ENCODE results near the gene NME7.

The NME7 gene

GRCh38 chr1:169150641-169151337 lies 216.8 kb downstream of the NME7 start:
- DNase-seq (ENCODE audit: low read depth) = no peak

- no peak for DNase-seq (ENCODE audit: low read depth)
These were observed 217.9 kb downstream of the NME7 start for GRCh38 chr1:169149555-169150286.

GRCh38 chr1:169148472-169149252 lies 218.9 kb downstream of the NME7 start:
- DNase-seq (ENCODE audit: low read depth) = no peak

GRCh38 chr1:169146576-169147214 lies 220.9 kb downstream of the NME7 start:
- no peak for DNase-seq (ENCODE audit: low read depth)

GRCh38 chr1:169144941-169145626 lies 222.5 kb downstream of the NME7 start:
- no peak for DNase-seq (ENCODE audit: low read depth)

- no peak for DNase-seq (ENCODE audit: low read depth)
These were observed 223.6 kb downstream of the NME7 start for GRCh38 chr1:169143984-169144383.

- no peak for DNase-seq (ENCODE audit: low read depth)
These were observed 224.3 kb downstream of the NME7 start for GRCh38 chr1:169143346-169143745.

GRCh38 chr1:169142129-169142528 lies 225.5 kb downstream of the NME7 start:
- no peak for DNase-seq (ENCODE audit: low read depth)

GRCh38 chr1:169141356-169141755 lies 226.2 kb downstream of the NME7 start:
- no peak for DNase-seq (ENCODE audit: low read depth)

- DNase-seq (ENCODE audit: low read depth) = no peak
These were observed 228.5 kb downstream of the NME7 start for GRCh38 chr1:169138866-169139670.

- no peak for DNase-seq (ENCODE audit: low read depth)
These were observed 230.2 kb downstream of the NME7 start for GRCh38 chr1:169137357-169137756.

- no peak for DNase-seq (ENCODE audit: low read depth)
These were observed 233.6 kb downstream of the NME7 start for GRCh38 chr1:169133801-169134502.

GRCh38 chr1:169133228-169133576 lies 234.4 kb downstream of the NME7 start:
- DNase-seq (ENCODE audit: low read depth) = no peak

- DNase-seq (ENCODE audit: low read depth) = no peak
These were observed 234.9 kb downstream of the NME7 start for GRCh38 chr1:169132512-169133227.

- no peak for DNase-seq (ENCODE audit: low read depth)
These were observed 236.9 kb downstream of the NME7 start for GRCh38 chr1:169130683-169131082.

- no peak for DNase-seq (ENCODE audit: low read depth)
These were observed 238.3 kb downstream of the NME7 start for GRCh38 chr1:169129109-169129784.

- DNase-seq (ENCODE audit: low read depth) = no peak
These were observed 239.0 kb downstream of the NME7 start for GRCh38 chr1:169128562-169128961.

- no peak for DNase-seq (ENCODE audit: low read depth)
These were observed 240.3 kb downstream of the NME7 start for GRCh38 chr1:169127305-169127704.

GRCh38 chr1:169126335-169126734 lies 241.3 kb downstream of the NME7 start:
- DNase-seq (ENCODE audit: low read depth) = no peak

Data from GM04504 (cell line).